GM21526 (cell line): ENCODE measurements around the gene SPNS2.

ENCODE experiments used
- ATAC-seq: cut with Tn5 transposase; IDR thresholded peaks from one replicate; pipeline ENCODE4 v1.9.1; 2021; ENCODE audit warnings: moderate library complexity; ENCODE audit not compliant: unreplicated experiment, low FRiP score

SPNS2 gene

GRCh38 chr17:4518901-4519300 lies 20.2 kb downstream of the SPNS2 start:
- ATAC-seq, result no peak

GRCh38 chr17:4519361-4519788 lies 20.7 kb downstream of the SPNS2 start:
- no peak for ATAC-seq

GRCh38 chr17:4520060-4520893 lies 21.6 kb downstream of the SPNS2 start:
- ATAC-seq, result no peak

- ATAC-seq, result no peak
These were observed 22.4 kb downstream of the SPNS2 start for GRCh38 chr17:4520894-4521600.

- ATAC-seq, result no peak
These were observed 24.0 kb downstream of the SPNS2 start for GRCh38 chr17:4522661-4523060.

GRCh38 chr17:4523946-4524345 lies 25.3 kb downstream of the SPNS2 start:
- no peak for ATAC-seq

GRCh38 chr17:4525691-4526397 lies 27.2 kb downstream of the SPNS2 start:
- ATAC-seq, result no peak

GRCh38 chr17:4527134-4527533 lies 28.5 kb downstream of the SPNS2 start:
- no peak for ATAC-seq

GRCh38 chr17:4527566-4528125 lies 29.0 kb downstream of the SPNS2 start:
- no peak for ATAC-seq

GRCh38 chr17:4529533-4530152 lies 31.0 kb downstream of the SPNS2 start:
- no peak for ATAC-seq

GRCh38 chr17:4530799-4531730 lies 32.4 kb downstream of the SPNS2 start:
- ATAC-seq, result no peak

- ATAC-seq, result no peak
These were observed 33.5 kb downstream of the SPNS2 start for GRCh38 chr17:4531988-4532736.

- ATAC-seq, result no peak
These were observed 34.3 kb downstream of the SPNS2 start for GRCh38 chr17:4532860-4533522.

GRCh38 chr17:4533523-4534504 lies 35.1 kb downstream of the SPNS2 start:
- no peak for ATAC-seq

- ATAC-seq, result no peak
These were observed 35.8 kb downstream of the SPNS2 start for GRCh38 chr17:4534515-4534914.

- no peak for ATAC-seq
These were observed 36.4 kb downstream of the SPNS2 start for GRCh38 chr17:4534928-4535666.
